Suprapubic skin (tissue), 4 donors: Measurements from ENCODE around the gene ATF7IP. TPM values are rescaled to one million over a fixed set of nuclear protein-coding genes. Genes with fewer than 3 reads are reported as not detected.

Experiments
- DNase-seq, 2 donors: peaks; one replicate each; pipeline ENCODE4 v3.0.0-alpha.2; 2019; ENCODE audit warnings: low spot score in 2 of 2
- H3K27ac ChIP-seq: fragments of 200-600 bp; sonication (generic); one replicate; pipeline ENCODE4 v1.5.1; 2019
- H3K27me3 ChIP-seq: fragments of 200-600 bp; sonication (generic); one replicate; pipeline ENCODE4 v1.5.1; 2019
- H3K36me3 ChIP-seq: fragments of 200-600 bp; sonication (generic); one replicate; pipeline ENCODE4 v1.5.1; 2019
- H3K4me1 ChIP-seq: fragments of 200-600 bp; sonication (generic); one replicate; pipeline ENCODE4 v1.5.1; 2019
- H3K4me3 ChIP-seq: fragments of 200-600 bp; sonication (generic); one replicate; pipeline ENCODE4 v1.5.1; 2019; ENCODE audit warnings: mild to moderate bottlenecking
- H3K9me3 ChIP-seq: fragments of 200-600 bp; sonication (generic); one replicate; pipeline ENCODE4 v1.5.1; 2019
- CTCF ChIP-seq, 2 donors: fragments of 200-600 bp in 1 of 2; fragments of 450-650 bp in 1 of 2; sonication (generic) in 1 of 2; IDR thresholded peaks; one replicate each; pipeline ENCODE4 v1.5.1; 2016 to 2019; ENCODE audit warnings: antibody characterized with exemption in 2 of 2, mild to moderate bottlenecking in 1 of 2, moderate library complexity in 1 of 2
- EP300 ChIP-seq: sonication (generic); formaldehyde crosslinking; IDR thresholded peaks from one replicate; pipeline ENCODE4 v1.6.1; 2017; ENCODE audit warnings: antibody characterized with exemption
- POLR2A ChIP-seq, 2 donors: fragments of 450-650 bp; IDR thresholded peaks; one replicate each; pipeline ENCODE4 v1.6.1; 2017; ENCODE audit warnings: antibody characterized with exemption in 2 of 2, mild to moderate bottlenecking in 2 of 2, moderate library complexity in 2 of 2
- POLR2AphosphoS5 ChIP-seq, 3 donors: sonication (generic); formaldehyde crosslinking; IDR thresholded peaks; one replicate each; pipeline ENCODE4 v1.6.1; 2017; ENCODE audit warnings: antibody characterized with exemption in 3 of 3
- WGBS: methylation state at CpG from one replicate; pipeline ENCODE4 v1.1.5; 2018; 5-methylcytosine and 5-hydroxymethylcytosine counted together
- total RNA-seq, 4 donors: library from RNA; depleted of rRNA; stranded (reverse); fragments of >200 nt; gene quantifications; one replicate each; pipeline ENCODE4 v1.1.0, GENCODE V29; 2016

Gene ATF7IP
- total RNA-seq, 4 donors from 2014 or later, result 41.0 to 79.6 (median 59.2) TPM

- H3K4me3 ChIP-seq, result no peak overlapping the region
- DNase-seq, result no peak
- 92% methylated on average over 2 of the region's 3 CpGs for WGBS
- H3K27ac ChIP-seq, result no peak overlapping the region
- TF ChIP-seq CTCF (IDR thresholded peaks at IDR 0.05) (no peak), POLR2AphosphoS5 (IDR thresholded peaks at IDR 0.05) (no peak), EP300 (no peak), POLR2A (IDR thresholded peaks at IDR 0.05) (no peak)
- H3K36me3 ChIP-seq, result peaks cover 29% of the 10 kb centered on the region
- H3K9me3 ChIP-seq, result peaks cover 7% of the 10 kb centered on the region
- H3K4me1 ChIP-seq, result peaks cover 2% of the 10 kb centered on the region
- no peaks in the 10 kb centered on the region for H3K27me3 ChIP-seq
Observed at GRCh38 chr12:14424545-14424944, 59.1 kb downstream of the ATF7IP start.

GRCh38 chr12:14426792-14427191 lies 61.3 kb downstream of the ATF7IP start:
- H3K27ac ChIP-seq, result no peak overlapping the region
- no peaks in the 10 kb centered on the region for H3K27me3 ChIP-seq
- no peak for DNase-seq
- H3K36me3 ChIP-seq, result peaks cover 23% of the 10 kb centered on the region
- peaks cover 3% of the 10 kb centered on the region for H3K9me3 ChIP-seq
- H3K4me1 ChIP-seq, result peaks cover 2% of the 10 kb centered on the region
- TF ChIP-seq CTCF (IDR thresholded peaks at IDR 0.05), result no peak
- TF ChIP-seq POLR2AphosphoS5 (IDR thresholded peaks at IDR 0.05), result no peak
- TF ChIP-seq EP300, result no peak
- no peak for TF ChIP-seq POLR2A (IDR thresholded peaks at IDR 0.05)
- no peak overlapping the region for H3K4me3 ChIP-seq

GRCh38 chr12:14427929-14428328 lies 62.4 kb downstream of the ATF7IP start:
- H3K4me3 ChIP-seq, result no peak overlapping the region
- 100% methylated on average over 1 of the region's 1 CpG for WGBS
- H3K27ac ChIP-seq, result no peak overlapping the region
- no peaks in the 10 kb centered on the region for H3K27me3 ChIP-seq
- TF ChIP-seq CTCF (IDR thresholded peaks at IDR 0.05) (no peak), POLR2A (IDR thresholded peaks at IDR 0.05) (no peak), EP300 (no peak), POLR2AphosphoS5 (IDR thresholded peaks at IDR 0.05) (no peak)
- H3K9me3 ChIP-seq, result no peaks in the 10 kb centered on the region
- peaks cover 23% of the 10 kb centered on the region for H3K36me3 ChIP-seq
- peaks cover 2% of the 10 kb centered on the region for H3K4me1 ChIP-seq
- no peak for DNase-seq

- Histone ChIP-seq H3K4me3 (no peak overlapping the region), H3K4me1 (peaks cover 2% of the 10 kb centered on the region), H3K27ac (no peak overlapping the region), H3K36me3 (peaks cover 15% of the 10 kb centered on the region), H3K27me3 (no peaks in the 10 kb centered on the region), H3K9me3 (no peaks in the 10 kb centered on the region)
- WGBS, result 92% methylated on average over 2 of the region's 2 CpGs
- no peak for DNase-seq
- no peak for TF ChIP-seq POLR2AphosphoS5 (IDR thresholded peaks at IDR 0.05)
- no peak for TF ChIP-seq POLR2A (IDR thresholded peaks at IDR 0.05)
- TF ChIP-seq CTCF (IDR thresholded peaks at IDR 0.05), result no peak
- no peak for TF ChIP-seq EP300
Observed at GRCh38 chr12:14430394-14430986, 65.0 kb downstream of the ATF7IP start.

- H3K27ac ChIP-seq, result no peak overlapping the region
- TF ChIP-seq CTCF (IDR thresholded peaks at IDR 0.05), result no peak
- TF ChIP-seq POLR2AphosphoS5 (IDR thresholded peaks at IDR 0.05), result no peak
- TF ChIP-seq POLR2A (IDR thresholded peaks at IDR 0.05), result no peak
- TF ChIP-seq EP300, result no peak
- H3K4me1 ChIP-seq, result no peaks in the 10 kb centered on the region
- peaks cover 29% of the 10 kb centered on the region for H3K36me3 ChIP-seq
- DNase-seq, result no peak
- H3K9me3 ChIP-seq, result no peaks in the 10 kb centered on the region
- no peaks in the 10 kb centered on the region for H3K27me3 ChIP-seq
- 94% methylated on average over 2 of the region's 2 CpGs for WGBS
- no peak overlapping the region for H3K4me3 ChIP-seq
Observed at GRCh38 chr12:14431975-14432374, 66.5 kb downstream of the ATF7IP start.
